ENCODE results near the gene WFDC10B.
"Not testable (repeated sequence)": the region's sequence is repeated elsewhere in the genome, so short reads cannot be mapped to it uniquely, and the experiment has no call there.

Gene WFDC10B

DNA sequence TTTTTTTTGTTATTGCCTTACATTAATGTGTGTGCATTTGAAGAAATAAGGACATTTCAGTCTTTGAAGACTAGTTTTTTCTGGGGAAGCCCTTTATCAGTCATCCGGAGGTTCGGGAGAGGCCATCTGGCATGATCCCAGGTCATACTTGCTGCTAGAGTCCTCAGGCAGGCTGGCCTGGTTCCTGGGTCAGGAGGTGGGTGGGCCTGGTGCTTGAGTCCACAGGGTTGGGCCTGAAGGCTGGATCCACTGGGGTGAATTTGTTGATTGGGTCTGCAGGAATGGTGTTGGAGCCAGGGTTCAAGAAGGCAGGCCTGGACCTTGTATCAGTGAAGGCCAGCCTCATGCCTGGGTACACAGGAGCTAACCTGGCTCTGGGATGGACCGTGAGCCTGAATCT is 57.9 kb downstream of the WFDC10B start:
- no peak for DNase-seq

DNA sequence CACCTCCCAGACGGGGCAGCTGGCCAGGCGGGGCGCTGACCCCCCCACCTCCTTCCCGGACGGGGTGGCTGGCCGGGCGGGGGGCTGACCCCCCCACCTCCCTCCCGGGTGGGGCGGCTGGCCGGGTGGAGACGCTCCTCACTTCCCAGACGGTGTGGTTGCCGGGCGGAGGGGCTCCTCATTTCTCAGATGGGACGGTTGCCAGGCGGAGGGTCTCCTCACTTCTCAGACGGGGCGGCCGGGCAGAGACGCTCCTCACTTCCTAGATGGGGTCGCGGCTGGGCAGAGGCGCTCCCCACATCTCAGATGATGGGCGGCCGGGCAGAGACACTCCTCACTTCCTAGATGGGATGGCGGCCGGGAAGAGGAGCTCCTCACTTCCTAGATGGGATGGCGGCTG is 59.0 kb downstream of the WFDC10B start:
- DNase-seq, result not testable (repeated sequence)

DNA sequence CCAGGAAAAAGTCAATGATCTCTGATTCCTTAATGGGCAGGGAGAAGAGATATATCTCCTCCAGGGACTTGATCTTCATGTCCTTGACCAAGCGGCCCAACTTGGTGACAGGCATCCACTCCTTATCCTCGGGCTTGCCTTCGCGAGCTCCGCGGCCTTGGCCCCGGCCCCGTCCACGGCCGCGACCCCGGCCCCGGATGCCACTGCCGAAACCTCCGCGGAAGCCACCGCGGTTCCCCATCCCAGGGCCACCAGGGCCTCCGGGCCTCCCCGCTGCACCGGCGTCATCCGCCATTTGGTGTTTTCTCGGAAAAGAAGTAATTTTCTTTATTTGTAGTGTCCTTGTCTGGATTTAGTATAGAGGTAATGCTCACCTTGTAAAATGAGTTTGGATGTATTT is 63.7 kb downstream of the WFDC10B start:
- DNase-seq, result not testable (repeated sequence)

DNA sequence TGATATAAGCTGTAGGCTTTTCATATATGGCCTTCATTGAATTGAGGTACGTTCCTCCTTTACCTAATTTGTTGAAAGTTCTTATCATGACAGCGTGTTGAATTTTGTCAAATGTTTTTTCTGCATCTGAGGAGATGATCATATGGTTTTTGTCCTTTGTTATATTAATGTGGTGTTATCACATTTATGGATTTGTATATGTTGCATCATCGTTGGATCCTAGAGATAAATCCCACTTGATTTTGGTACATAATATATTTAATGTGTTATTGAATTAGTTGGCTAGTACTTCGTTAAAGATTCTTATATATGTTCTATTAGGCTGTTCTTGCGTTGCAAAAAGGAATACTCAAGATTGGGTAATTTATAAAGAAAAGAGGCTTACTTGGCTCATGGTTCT is 65.1 kb downstream of the WFDC10B start:
- no peak for DNase-seq

DNA sequence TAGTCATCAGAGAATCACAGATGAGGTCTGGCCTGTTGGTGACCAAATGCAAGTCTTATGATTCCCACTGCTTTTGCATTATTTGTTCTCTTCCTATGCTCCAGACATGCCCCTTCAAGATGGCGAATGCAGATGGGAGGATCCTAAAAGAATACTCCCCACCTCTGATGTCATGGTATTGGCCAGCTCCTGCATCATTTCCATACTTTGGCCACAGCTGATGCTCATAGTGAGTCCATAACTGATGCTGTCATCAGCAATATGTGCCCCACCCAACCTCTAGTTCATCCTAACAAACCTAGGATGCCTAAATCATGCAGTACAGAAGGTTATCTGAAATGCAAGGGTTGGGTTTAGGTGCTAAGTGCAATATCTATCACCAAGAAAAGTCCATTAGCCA is 68.3 kb downstream of the WFDC10B start:
- DNase-seq, result no peak

Data from activated gamma-delta T cell treated with Interleukin-2 at 50 U/mL for 16 hours (primary cell).